ENCODE results near the gene GALR1. TPM values are rescaled to one million over a fixed set of nuclear protein-coding genes. Genes with fewer than 3 reads are reported as not detected.
"Not testable (repeated sequence)": the region's sequence is repeated elsewhere in the genome, so short reads cannot be mapped to it uniquely, and the experiment has no call there.

The GALR1 gene
- total RNA-seq, 1 donor from 2014 or later, result 0.07 TPM

GRCh38 chr18:77263466-77263763, 13.8 kb downstream of the GALR1 start:
- TF ChIP-seq CTCF (conservative IDR thresholded peaks at IDR 0.05), result no peak
- Mint-ChIP-seq H3K4me1 (ENCODE audit: unreplicated experiment) (no peaks in the 10 kb centered on the region), H3K9me3 (no peaks in the 10 kb centered on the region), H3K27me3 (peaks cover 9% of the 10 kb centered on the region), H3K4me3 (no peak overlapping the region), H3K27ac (no peak overlapping the region), H3K36me3 (no peaks in the 10 kb centered on the region)
- no peak for DNase-seq (ENCODE audit: extremely low spot score, unreplicated experiment)

- TF ChIP-seq CTCF (conservative IDR thresholded peaks at IDR 0.05), result no peak
- Mint-ChIP-seq H3K36me3 (no peaks in the 10 kb centered on the region), H3K4me1 (ENCODE audit: unreplicated experiment) (peaks cover 5% of the 10 kb centered on the region), H3K27ac (no peak overlapping the region), H3K27me3 (peaks cover 32% of the 10 kb centered on the region), H3K4me3 (no peak overlapping the region), H3K9me3 (no peaks in the 10 kb centered on the region)
- DNase-seq (ENCODE audit: extremely low spot score, unreplicated experiment), result no peak
Measured at GRCh38 chr18:77267969-77268368, 18.3 kb downstream of the GALR1 start.

GRCh38 chr18:77268456-77268855, 18.8 kb downstream of the GALR1 start:
- no peak overlapping the region for H3K4me3 Mint-ChIP-seq
- DNase-seq (ENCODE audit: extremely low spot score, unreplicated experiment), result no peak
- H3K27me3 Mint-ChIP-seq, result peaks cover 32% of the 10 kb centered on the region
- no peaks in the 10 kb centered on the region for H3K36me3 Mint-ChIP-seq
- H3K9me3 Mint-ChIP-seq, result no peaks in the 10 kb centered on the region
- H3K27ac Mint-ChIP-seq, result no peak overlapping the region
- H3K4me1 Mint-ChIP-seq (ENCODE audit: unreplicated experiment), result peaks cover 5% of the 10 kb centered on the region
- no peak for TF ChIP-seq CTCF (conservative IDR thresholded peaks at IDR 0.05)

- H3K9me3 Mint-ChIP-seq, result no peaks in the 10 kb centered on the region
- DNase-seq (ENCODE audit: extremely low spot score, unreplicated experiment), result no peak
- no peak overlapping the region for H3K27ac Mint-ChIP-seq
- H3K36me3 Mint-ChIP-seq, result no peaks in the 10 kb centered on the region
- H3K4me1 Mint-ChIP-seq (ENCODE audit: unreplicated experiment), result peaks cover 5% of the 10 kb centered on the region
- TF ChIP-seq CTCF (conservative IDR thresholded peaks at IDR 0.05), result no peak
- H3K4me3 Mint-ChIP-seq, result no peak overlapping the region
- H3K27me3 Mint-ChIP-seq, result peaks cover 29% of the 10 kb centered on the region
Measured at GRCh38 chr18:77271576-77272481, 22.2 kb downstream of the GALR1 start.

- not testable (repeated sequence) for H3K27ac Mint-ChIP-seq; H3K4me1 Mint-ChIP-seq (ENCODE audit: unreplicated experiment); H3K36me3 Mint-ChIP-seq; H3K4me3 Mint-ChIP-seq; DNase-seq (ENCODE audit: extremely low spot score, unreplicated experiment); H3K9me3 Mint-ChIP-seq; H3K27me3 Mint-ChIP-seq
Measured at GRCh38 chr18:77290841-77291240, 41.2 kb downstream of the GALR1 start.

GRCh38 chr18:77298172-77298571, 48.5 kb downstream of the GALR1 start:
- DNase-seq (ENCODE audit: extremely low spot score, unreplicated experiment), result no peak
- peaks cover 6% of the 10 kb centered on the region for H3K4me1 Mint-ChIP-seq (ENCODE audit: unreplicated experiment)
- peaks cover 5% of the 10 kb centered on the region for H3K9me3 Mint-ChIP-seq
- H3K27ac Mint-ChIP-seq, result no peak overlapping the region
- no peak overlapping the region for H3K4me3 Mint-ChIP-seq
- TF ChIP-seq CTCF (conservative IDR thresholded peaks at IDR 0.05), result no peak
- no peaks in the 10 kb centered on the region for H3K36me3 Mint-ChIP-seq
- H3K27me3 Mint-ChIP-seq, result peaks cover 29% of the 10 kb centered on the region

All from type B pancreatic cell (in vitro differentiated cells).